Left renal pelvis (tissue), 4 donors: ENCODE data around the gene C3. TPM values are rescaled to one million over a fixed set of nuclear protein-coding genes. Genes with fewer than 3 reads are reported as not detected.
"Not testable (repeated sequence)": the region's sequence is repeated elsewhere in the genome, so short reads cannot be mapped to it uniquely, and the experiment has no call there.

Source experiments
- DNase-seq, 4 donors: peaks; one replicate each; pipeline ENCODE4 v3.0.0-alpha.2; 2013; ENCODE audit warnings: low read depth in 4 of 4, low spot score in 3 of 4
- polyA plus RNA-seq, 4 donors: library from polyadenylated mRNA; unstranded; fragments of 120-200 nt; gene quantifications; one replicate each; pipeline ENCODE4 v1.2.1, GENCODE V29; 2013; ENCODE audit not compliant: insufficient read length in 4 of 4

The C3 gene
- polyA plus RNA-seq, 4 donors = 15.0 to 24.7 (median 20.0) TPM

- DNase-seq = no peak
These were observed 48.5 kb downstream of the C3 start for GRCh38 chr19:6671960-6672359.

GRCh38 chr19:6668691-6669090 lies 51.8 kb downstream of the C3 start:
- DNase-seq = no peak

GRCh38 chr19:6667114-6667627 lies 53.3 kb downstream of the C3 start:
- no peak for DNase-seq

- no peak for DNase-seq
These were observed 55.5 kb downstream of the C3 start for GRCh38 chr19:6664916-6665315.

GRCh38 chr19:6663236-6664201 lies 56.9 kb downstream of the C3 start:
- no peak for DNase-seq

GRCh38 chr19:6662702-6663101 lies 57.7 kb downstream of the C3 start:
- no peak for DNase-seq

GRCh38 chr19:6661509-6662244 lies 58.8 kb downstream of the C3 start:
- not testable (repeated sequence) for DNase-seq

GRCh38 chr19:6660930-6661329 lies 59.5 kb downstream of the C3 start:
- DNase-seq = no peak

- not testable (repeated sequence) for DNase-seq
These were observed 64.1 kb downstream of the C3 start for GRCh38 chr19:6656390-6656789.

- no peak for DNase-seq
These were observed 65.8 kb downstream of the C3 start for GRCh38 chr19:6654347-6655310.

- no peak for DNase-seq
These were observed 67.7 kb downstream of the C3 start for GRCh38 chr19:6652805-6653094.

- DNase-seq = no peak
These were observed 68.3 kb downstream of the C3 start for GRCh38 chr19:6651965-6652804.

- no peak for DNase-seq
These were observed 71.3 kb downstream of the C3 start for GRCh38 chr19:6649185-6649584.

GRCh38 chr19:6648141-6648715 lies 72.2 kb downstream of the C3 start:
- no peak for DNase-seq

GRCh38 chr19:6644796-6645195 lies 75.7 kb downstream of the C3 start:
- DNase-seq = no peak

- DNase-seq = not testable (repeated sequence)
These were observed 80.1 kb downstream of the C3 start for GRCh38 chr19:6640333-6640732.

- no peak for DNase-seq
These were observed 81.0 kb downstream of the C3 start for GRCh38 chr19:6639439-6639838.

GRCh38 chr19:6633456-6633813 lies 87.0 kb downstream of the C3 start:
- DNase-seq = not testable (repeated sequence)

- DNase-seq = peak in 2 of 4 donors; percentile 4 to 7
These were observed 87.5 kb downstream of the C3 start for GRCh38 chr19:6632747-6633455.
